ENCODE results near the gene NUP42.

NUP42 gene, protein sequence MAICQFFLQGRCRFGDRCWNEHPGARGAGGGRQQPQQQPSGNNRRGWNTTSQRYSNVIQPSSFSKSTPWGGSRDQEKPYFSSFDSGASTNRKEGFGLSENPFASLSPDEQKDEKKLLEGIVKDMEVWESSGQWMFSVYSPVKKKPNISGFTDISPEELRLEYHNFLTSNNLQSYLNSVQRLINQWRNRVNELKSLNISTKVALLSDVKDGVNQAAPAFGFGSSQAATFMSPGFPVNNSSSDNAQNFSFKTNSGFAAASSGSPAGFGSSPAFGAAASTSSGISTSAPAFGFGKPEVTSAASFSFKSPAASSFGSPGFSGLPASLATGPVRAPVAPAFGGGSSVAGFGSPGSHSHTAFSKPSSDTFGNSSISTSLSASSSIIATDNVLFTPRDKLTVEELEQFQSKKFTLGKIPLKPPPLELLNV

DNA sequence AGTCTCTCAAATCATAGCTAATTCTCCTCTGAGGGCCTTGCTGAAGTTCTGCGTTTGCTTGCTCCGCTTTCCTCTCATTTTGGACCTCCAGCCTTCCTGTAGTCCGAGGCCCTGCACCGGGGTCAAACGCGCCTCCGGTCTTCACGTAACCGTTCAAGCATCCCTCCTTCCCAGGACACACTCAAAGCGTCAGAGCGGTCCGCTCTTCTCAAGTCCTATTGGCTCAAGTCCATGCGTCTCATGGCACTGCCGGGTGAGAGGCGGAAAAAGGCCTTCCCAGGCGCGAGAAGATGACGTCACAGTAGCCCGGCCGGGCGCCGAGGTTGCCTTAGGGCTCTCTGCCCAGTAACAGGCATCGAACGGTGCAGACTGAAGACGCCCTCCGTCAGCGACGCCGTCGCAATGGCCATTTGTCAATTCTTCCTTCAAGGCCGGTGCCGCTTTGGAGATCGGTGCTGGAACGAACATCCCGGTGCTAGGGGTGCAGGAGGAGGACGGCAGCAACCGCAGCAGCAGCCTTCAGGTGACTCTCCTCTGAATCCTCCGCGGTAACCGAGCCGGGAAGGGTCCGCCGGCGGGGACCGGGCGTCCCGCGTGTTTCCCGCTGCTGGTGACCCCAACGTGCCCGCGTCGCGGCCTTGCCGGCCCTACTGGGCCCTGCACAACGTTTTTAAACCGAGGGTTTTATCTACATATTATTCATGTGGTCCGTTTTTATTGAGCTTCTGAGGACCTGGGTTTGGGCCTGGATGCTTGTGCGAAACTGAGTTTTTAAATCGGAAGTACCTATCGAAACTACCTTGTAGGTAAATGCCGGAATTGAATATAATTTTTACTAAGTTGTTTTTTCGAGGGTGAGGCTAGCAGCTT lies at the start of gene NUP42:
Gene NUP42 (plus strand): TSS at position 365 of the 870 bp plus-strand sequence. CDS start 38 bp downstream, at position 403.
- ChIA-PET CTCF (interaction anchor here (0.9 to 1.3 kb wide), 2 partner anchors 96 to 185 kb away, joined by 3 to 4 read pairs; no protein-coding TSS in a partner anchor), POLR2A (interaction anchor here (0.7 to 1.5 kb wide), 4 partner anchors 9 to 77 kb away, joined by 3 to 6 read pairs (median 4); partner anchors contain the start of gene KLHL7)
- no peaks in the 10 kb centered on the region for H3K9me3 ChIP-seq (ENCODE audit: control insufficient read depth, insufficient read depth, low read depth, low read length)
- H3K4me1 ChIP-seq (ENCODE audit: control insufficient read depth, insufficient read depth, low read length): peaks cover 5% of the 10 kb centered on the region; the same call in 1 of the 2 replicates
- H3K4me3 ChIP-seq (ENCODE audit: low read depth, low read length): peak within 1 kb of the TSS; percentile 75
- peak within 1 kb of the TSS; percentile 94 for H3K27ac ChIP-seq (ENCODE audit: extremely low read depth, low read depth, low read length)
- peaks cover 19% of the 10 kb centered on the region in 2 experiments for H3K36me3 ChIP-seq (ENCODE audit: control insufficient read depth in 2 of 2, insufficient read depth in 1 of 2, low read length in 2 of 2)
- TF ChIP-seq GFI1B (tag by site-specific recombination; IDR thresholded peaks at IDR 0.05) (no peak), ZBTB8A (tag by site-specific recombination; IDR thresholded peaks at IDR 0.05) (peak; percentile 100), ZNF449 (tag by site-specific recombination; IDR thresholded peaks at IDR 0.05) (no peak), ZNF341 (tag by site-specific recombination; IDR thresholded peaks at IDR 0.05; ENCODE audit: low read depth) (peak; percentile 60), ZNF501 (tag by site-specific recombination; IDR thresholded peaks at IDR 0.05) (peak; percentile 85), ZNF394 (tag by site-specific recombination; IDR thresholded peaks at IDR 0.05; ENCODE audit: borderline replicate concordance) (peak; percentile 43; the same call in 1 of the 2 replicates), ZNF677 (tag by site-specific recombination; IDR thresholded peaks at IDR 0.05) (no peak), PRDM4 (tag by site-specific recombination; IDR thresholded peaks at IDR 0.05) (no peak), ZNF140 (tag by site-specific recombination; IDR thresholded peaks at IDR 0.05) (no peak), ZNF335 (tag by site-specific recombination; conservative IDR thresholded peaks at IDR 0.05) (peak; percentile 88), ZNF274 (IDR thresholded peaks at IDR 0.05; ENCODE audit: low read length) (no peak), ZNF274 (tag by site-specific recombination; IDR thresholded peaks at IDR 0.05; ENCODE audit: borderline replicate concordance) (no peak), ZNF629 (tag by site-specific recombination; IDR thresholded peaks at IDR 0.05) (peak; percentile 95), ZNF830 (tag by site-specific recombination; IDR thresholded peaks at IDR 0.05; ENCODE audit: low read depth) (no peak), FEZF1 (tag by site-specific recombination; IDR thresholded peaks at IDR 0.05) (peak; percentile 96), ZNF354C (tag by site-specific recombination; IDR thresholded peaks at IDR 0.05; ENCODE audit: borderline replicate concordance, low read depth) (no peak), ZNF660 (tag by site-specific recombination; IDR thresholded peaks at IDR 0.05) (no peak), OVOL3 (tag by site-specific recombination; IDR thresholded peaks at IDR 0.05) (peak; percentile 40)
- TF ChIP-seq, protein P1, sequence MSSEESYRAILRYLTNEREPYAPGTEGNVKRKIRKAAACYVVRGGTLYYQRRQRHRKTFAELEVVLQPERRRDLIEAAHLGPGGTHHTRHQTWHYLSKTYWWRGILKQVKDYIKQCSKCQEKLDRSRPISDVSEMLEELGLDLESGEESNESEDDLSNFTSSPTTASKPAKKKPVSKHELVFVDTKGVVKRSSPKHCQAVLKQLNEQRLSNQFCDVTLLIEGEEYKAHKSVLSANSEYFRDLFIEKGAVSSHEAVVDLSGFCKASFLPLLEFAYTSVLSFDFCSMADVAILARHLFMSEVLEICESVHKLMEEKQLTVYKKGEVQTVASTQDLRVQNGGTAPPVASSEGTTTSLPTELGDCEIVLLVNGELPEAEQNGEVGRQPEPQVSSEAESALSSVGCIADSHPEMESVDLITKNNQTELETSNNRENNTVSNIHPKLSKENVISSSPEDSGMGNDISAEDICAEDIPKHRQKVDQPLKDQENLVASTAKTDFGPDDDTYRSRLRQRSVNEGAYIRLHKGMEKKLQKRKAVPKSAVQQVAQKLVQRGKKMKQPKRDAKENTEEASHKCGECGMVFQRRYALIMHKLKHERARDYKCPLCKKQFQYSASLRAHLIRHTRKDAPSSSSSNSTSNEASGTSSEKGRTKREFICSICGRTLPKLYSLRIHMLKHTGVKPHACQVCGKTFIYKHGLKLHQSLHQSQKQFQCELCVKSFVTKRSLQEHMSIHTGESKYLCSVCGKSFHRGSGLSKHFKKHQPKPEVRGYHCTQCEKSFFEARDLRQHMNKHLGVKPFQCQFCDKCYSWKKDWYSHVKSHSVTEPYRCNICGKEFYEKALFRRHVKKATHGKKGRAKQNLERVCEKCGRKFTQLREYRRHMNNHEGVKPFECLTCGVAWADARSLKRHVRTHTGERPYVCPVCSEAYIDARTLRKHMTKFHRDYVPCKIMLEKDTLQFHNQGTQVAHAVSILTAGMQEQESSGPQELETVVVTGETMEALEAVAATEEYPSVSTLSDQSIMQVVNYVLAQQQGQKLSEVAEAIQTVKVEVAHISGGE (tag by site-specific recombination; conservative IDR thresholded peaks at IDR 0.05; ENCODE audit: low read depth): peak; percentile 25; the same call in 1 of the 2 replicates
- TF ChIP-seq, protein P2, sequence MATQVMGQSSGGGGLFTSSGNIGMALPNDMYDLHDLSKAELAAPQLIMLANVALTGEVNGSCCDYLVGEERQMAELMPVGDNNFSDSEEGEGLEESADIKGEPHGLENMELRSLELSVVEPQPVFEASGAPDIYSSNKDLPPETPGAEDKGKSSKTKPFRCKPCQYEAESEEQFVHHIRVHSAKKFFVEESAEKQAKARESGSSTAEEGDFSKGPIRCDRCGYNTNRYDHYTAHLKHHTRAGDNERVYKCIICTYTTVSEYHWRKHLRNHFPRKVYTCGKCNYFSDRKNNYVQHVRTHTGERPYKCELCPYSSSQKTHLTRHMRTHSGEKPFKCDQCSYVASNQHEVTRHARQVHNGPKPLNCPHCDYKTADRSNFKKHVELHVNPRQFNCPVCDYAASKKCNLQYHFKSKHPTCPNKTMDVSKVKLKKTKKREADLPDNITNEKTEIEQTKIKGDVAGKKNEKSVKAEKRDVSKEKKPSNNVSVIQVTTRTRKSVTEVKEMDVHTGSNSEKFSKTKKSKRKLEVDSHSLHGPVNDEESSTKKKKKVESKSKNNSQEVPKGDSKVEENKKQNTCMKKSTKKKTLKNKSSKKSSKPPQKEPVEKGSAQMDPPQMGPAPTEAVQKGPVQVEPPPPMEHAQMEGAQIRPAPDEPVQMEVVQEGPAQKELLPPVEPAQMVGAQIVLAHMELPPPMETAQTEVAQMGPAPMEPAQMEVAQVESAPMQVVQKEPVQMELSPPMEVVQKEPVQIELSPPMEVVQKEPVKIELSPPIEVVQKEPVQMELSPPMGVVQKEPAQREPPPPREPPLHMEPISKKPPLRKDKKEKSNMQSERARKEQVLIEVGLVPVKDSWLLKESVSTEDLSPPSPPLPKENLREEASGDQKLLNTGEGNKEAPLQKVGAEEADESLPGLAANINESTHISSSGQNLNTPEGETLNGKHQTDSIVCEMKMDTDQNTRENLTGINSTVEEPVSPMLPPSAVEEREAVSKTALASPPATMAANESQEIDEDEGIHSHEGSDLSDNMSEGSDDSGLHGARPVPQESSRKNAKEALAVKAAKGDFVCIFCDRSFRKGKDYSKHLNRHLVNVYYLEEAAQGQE (tag by site-specific recombination; IDR thresholded peaks at IDR 0.05): no peak
- TF ChIP-seq, protein P3, sequence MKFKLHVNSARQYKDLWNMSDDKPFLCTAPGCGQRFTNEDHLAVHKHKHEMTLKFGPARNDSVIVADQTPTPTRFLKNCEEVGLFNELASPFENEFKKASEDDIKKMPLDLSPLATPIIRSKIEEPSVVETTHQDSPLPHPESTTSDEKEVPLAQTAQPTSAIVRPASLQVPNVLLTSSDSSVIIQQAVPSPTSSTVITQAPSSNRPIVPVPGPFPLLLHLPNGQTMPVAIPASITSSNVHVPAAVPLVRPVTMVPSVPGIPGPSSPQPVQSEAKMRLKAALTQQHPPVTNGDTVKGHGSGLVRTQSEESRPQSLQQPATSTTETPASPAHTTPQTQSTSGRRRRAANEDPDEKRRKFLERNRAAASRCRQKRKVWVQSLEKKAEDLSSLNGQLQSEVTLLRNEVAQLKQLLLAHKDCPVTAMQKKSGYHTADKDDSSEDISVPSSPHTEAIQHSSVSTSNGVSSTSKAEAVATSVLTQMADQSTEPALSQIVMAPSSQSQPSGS (tag by site-specific recombination; IDR thresholded peaks at IDR 0.05; ENCODE audit: low read depth): peak; percentile 99
- TF ChIP-seq, protein P4, sequence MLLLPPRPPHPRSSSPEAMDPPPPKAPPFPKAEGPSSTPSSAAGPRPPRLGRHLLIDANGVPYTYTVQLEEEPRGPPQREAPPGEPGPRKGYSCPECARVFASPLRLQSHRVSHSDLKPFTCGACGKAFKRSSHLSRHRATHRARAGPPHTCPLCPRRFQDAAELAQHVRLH (tag by site-specific recombination; IDR thresholded peaks at IDR 0.05): peak; percentile 70

All from HEK293 (cell line).